Fibroblast of villous mesenchyme (primary cell): Measurements from ENCODE around the gene GABRP. TPM values are rescaled to one million over a fixed set of nuclear protein-coding genes. Genes with fewer than 3 reads are reported as not detected.
A peak's percentile ranks its signal among the peaks of the same experiment; 100 is the strongest.

Source experiments
- DNase-seq: peaks from one replicate; pipeline ENCODE4 v3.0.0-alpha.2; 2010; ENCODE audit warnings: low read depth
- H3K4me3 ChIP-seq: 2 replicates; pipeline ENCODE4 v1.5.1; 2011; ENCODE audit warnings: low read depth, mild to moderate bottlenecking, low read length
- total RNA-seq: library from RNA; depleted of rRNA; stranded (reverse); fragments of >200 nt; gene quantifications from 2 replicates; pipeline ENCODE4 v1.2.3, GENCODE V29; 2012
- TF ChIP-seq, protein P1 (sequence below): IDR thresholded peaks from 2 replicates; pipeline ENCODE4 v1.5.1; 2012; ENCODE audit warnings: low read depth, mild to moderate bottlenecking, low read length; ENCODE audit not compliant: insufficient read depth

GABRP gene
- total RNA-seq, 1 donor, result not detected

DNA sequence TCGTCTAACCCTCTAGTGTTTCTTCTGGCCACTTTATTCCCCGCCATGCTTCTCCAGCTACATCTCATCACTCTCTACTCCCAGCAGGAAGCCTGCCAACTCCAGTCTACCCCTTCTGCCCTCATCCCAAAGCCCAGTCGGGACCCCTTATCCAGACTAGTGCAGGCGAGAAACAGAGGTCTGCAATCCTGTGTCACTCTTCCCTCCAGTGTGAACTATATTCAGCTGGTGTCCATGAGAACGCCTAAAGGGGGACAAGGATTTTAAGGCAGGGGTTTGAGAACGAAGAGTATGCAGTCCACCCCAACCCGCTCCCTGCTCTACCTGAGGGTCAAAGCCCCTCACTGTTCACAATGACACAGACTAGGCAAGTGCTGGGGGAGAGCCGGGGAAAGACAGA lies 41.7 kb upstream of the GABRP start:
- no peak overlapping the region for H3K4me3 ChIP-seq
- no peak for DNase-seq
- TF ChIP-seq, protein P1, sequence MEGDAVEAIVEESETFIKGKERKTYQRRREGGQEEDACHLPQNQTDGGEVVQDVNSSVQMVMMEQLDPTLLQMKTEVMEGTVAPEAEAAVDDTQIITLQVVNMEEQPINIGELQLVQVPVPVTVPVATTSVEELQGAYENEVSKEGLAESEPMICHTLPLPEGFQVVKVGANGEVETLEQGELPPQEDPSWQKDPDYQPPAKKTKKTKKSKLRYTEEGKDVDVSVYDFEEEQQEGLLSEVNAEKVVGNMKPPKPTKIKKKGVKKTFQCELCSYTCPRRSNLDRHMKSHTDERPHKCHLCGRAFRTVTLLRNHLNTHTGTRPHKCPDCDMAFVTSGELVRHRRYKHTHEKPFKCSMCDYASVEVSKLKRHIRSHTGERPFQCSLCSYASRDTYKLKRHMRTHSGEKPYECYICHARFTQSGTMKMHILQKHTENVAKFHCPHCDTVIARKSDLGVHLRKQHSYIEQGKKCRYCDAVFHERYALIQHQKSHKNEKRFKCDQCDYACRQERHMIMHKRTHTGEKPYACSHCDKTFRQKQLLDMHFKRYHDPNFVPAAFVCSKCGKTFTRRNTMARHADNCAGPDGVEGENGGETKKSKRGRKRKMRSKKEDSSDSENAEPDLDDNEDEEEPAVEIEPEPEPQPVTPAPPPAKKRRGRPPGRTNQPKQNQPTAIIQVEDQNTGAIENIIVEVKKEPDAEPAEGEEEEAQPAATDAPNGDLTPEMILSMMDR, result no peak

DNA sequence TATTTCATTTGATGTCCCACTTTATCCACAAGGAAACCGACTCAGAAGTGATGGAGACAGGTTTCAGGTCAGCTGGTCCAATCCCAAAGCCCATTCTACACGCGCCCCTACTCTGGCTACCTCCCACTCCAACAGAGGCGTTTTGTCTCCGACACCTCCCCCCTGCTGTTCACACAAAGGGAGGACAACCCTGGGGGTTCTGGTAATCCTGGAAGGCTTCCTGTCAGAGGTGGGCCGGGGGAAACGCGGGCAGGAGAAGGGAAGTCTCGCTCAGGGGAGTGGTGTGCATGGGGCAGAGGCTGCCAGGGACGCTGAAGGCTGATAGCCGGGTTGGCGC lies 39.7 kb upstream of the GABRP start:
- H3K4me3 ChIP-seq, result no peak overlapping the region
- TF ChIP-seq, protein P1, result no peak
- no peak for DNase-seq

DNA sequence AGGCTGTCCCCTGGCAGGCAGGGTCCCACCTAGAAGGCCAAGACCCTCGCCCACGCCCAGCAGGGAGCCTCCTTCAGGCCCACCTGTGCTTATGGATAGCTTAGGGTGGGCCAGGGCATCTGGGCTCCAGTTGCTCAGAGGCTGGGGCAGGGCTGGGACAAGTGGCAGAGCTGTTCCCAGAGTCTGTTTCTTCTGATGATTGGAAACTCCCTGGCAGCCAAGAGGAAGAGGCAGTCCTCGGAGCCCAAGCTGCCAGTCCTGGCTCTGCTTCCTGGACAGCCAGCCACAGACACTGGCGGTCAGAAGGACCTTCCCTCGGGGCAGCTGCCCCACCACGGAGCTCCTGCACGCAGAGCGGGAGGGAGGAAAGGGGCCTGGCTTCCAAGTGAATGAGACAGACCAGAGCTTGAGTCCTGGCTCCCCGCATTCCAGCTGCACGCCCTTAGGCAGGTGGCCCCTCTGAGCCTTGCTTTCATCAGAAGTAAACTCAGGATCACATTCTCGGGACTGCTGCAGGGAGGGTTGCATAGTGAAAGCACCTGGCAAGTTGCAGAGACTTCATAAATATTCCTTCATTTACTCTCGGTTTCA lies 37.9 kb upstream of the GABRP start:
- no peak overlapping the region for H3K4me3 ChIP-seq
- TF ChIP-seq, protein P1, result no peak
- DNase-seq, result peak; percentile 8

DNA sequence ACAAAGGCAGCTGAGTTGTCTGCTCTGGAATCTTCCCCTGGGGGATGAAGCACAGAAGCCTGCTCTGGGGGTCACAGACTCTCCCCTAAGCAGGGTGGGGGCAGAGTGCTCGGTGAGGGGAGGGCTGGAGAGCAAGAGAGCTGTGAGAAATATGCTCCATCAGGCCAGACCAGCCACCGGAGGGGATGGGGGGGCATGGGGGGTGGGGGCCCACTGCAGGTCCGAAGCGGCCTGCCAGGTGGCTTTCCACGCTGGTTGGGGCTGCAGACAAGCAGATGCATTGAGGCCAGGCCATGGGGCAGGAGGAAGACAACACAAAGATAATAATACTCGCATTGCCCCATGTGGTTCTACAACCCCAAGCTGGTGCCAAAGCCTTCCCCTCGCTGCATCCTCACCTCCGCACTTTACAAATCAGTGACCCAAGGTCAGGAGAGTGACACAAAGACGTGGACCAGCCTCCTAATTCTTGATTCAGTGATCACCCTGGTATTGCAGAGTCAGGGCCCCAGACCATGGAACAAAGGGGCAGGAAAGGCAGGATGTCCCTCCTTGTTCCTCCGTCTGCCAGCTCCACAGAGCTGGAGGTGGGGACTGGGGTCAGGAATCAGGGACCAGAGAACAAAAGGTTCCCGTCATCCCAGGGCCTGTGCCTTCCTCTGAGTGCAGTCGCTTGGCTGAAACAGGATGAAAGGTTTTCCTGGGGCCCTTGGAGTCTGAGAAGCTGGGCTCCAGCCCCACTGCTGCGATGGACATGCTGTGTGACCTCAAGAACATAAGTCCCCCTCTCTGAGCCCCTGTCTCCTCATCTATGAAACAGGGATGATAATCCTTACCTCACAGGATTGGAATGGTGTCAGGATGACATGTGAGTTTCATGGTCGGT lies 37.2 kb upstream of the GABRP start:
- TF ChIP-seq, protein P1, result no peak
- no peak for DNase-seq
- H3K4me3 ChIP-seq, result no peak overlapping the region

DNA sequence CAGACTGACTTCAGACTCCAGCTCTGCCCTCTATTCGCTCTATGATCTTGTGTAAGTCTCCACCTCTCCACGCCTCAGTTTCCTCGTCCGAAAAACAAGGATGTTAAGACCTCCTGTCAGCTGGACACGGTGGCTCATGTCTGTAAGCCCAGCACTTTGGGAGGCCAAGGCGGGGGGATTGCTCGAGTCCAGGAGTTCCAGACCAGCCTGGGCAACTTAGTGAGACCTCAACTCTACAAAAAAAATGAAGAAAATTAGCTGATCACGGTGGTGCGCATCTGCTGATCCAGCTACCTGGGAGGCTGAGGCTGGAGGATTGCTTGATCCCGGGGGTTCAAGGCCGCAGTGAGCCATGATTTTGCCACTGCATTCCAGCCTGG lies 36.6 kb upstream of the GABRP start:
- TF ChIP-seq, protein P1, result no peak
- H3K4me3 ChIP-seq, result no peak overlapping the region
- no peak for DNase-seq

DNA sequence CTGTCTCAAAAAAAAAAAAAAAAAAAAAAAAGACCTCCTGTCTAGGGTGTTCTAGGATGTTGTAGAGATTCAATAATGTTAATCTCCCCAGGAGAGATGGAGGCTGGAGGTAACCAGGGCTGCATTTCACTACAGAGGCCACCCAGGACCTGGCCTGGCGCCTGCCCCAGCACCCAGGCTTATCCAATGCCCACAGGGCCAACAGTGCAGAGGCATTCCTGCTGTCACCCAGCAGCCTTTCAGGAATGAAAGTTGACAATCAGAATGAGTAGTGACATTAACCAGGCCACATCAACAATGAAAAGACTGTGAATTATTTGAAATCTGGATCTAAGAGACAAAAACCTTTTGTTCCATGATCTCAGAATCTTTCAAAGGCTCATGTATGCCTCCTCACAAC lies 36.2 kb upstream of the GABRP start:
- no peak for DNase-seq
- no peak overlapping the region for H3K4me3 ChIP-seq
- TF ChIP-seq, protein P1, result no peak
